ENCODE data around the gene SNAI3.

GRCh38 chr16:88736088-88736487 lies 49.8 kb upstream of the SNAI3 start:
- TF ChIP-seq CTCF (IDR thresholded peaks at IDR 0.05) (no peak), ZFX (IDR thresholded peaks at IDR 0.05; ENCODE audit: borderline replicate concordance) (no peak)

All from 22Rv1 (cell line).